IPS-20b (cell line): ENCODE measurements around the gene XBP1.
A peak's percentile ranks its signal among the peaks of the same experiment; 100 is the strongest.
"Not testable (repeated sequence)": the region's sequence is repeated elsewhere in the genome, so short reads cannot be mapped to it uniquely, and the experiment has no call there.

Experiments used
- H3K27ac ChIP-seq: one replicate; pipeline ENCODE4 v1.5.1; 2013; ENCODE audit warnings: low read length
- H3K27me3 ChIP-seq: 2 replicates; pipeline ENCODE4 v1.6.1; 2013; ENCODE audit warnings: mild to moderate bottlenecking, low read length, inconsistent platforms; ENCODE audit not compliant: insufficient read depth
- H3K36me3 ChIP-seq: 2 replicates; pipeline ENCODE4 v1.6.1; 2013; ENCODE audit warnings: low read depth, mild to moderate bottlenecking, inconsistent platforms, low read length, moderate library complexity; ENCODE audit not compliant: insufficient read depth
- H3K4me1 ChIP-seq: 2 replicates; pipeline ENCODE4 v1.6.1; 2013; ENCODE audit warnings: mild to moderate bottlenecking, control low read depth, inconsistent platforms, low read length, moderate library complexity; ENCODE audit not compliant: insufficient read depth
- H3K4me3 ChIP-seq: 2 replicates; pipeline ENCODE4 v1.5.1; 2013; ENCODE audit warnings: mild to moderate bottlenecking, low read length, inconsistent platforms
- H3K9ac ChIP-seq: 2 replicates; pipeline ENCODE4 v1.6.1; 2013; ENCODE audit warnings: low read depth, mild to moderate bottlenecking, inconsistent platforms, low read length, moderate library complexity
- H3K9me3 ChIP-seq: 2 replicates; pipeline ENCODE4 v1.6.1; 2013; ENCODE audit warnings: mild to moderate bottlenecking, low read depth, low read length, inconsistent platforms; ENCODE audit not compliant: insufficient read depth

The XBP1 gene

GRCh38 chr22:28800308-28801041 is at the start of gene XBP1:
XBP1 (minus strand) TSS chr22:28800569.
- H3K4me1 ChIP-seq = peaks cover 6% of the 10 kb centered on the region; the same call in 1 of the 2 replicates

GRCh38 chr22:28846994-28847393 is 46.6 kb upstream of the XBP1 start:
- H3K27me3 ChIP-seq = no peaks in the 10 kb centered on the region
- H3K36me3 ChIP-seq = no peaks in the 10 kb centered on the region
- no peaks in the 10 kb centered on the region for H3K4me1 ChIP-seq
- H3K9me3 ChIP-seq = no peaks in the 10 kb centered on the region; the same call in 1 of the 2 replicates
- no peak overlapping the region for H3K9ac ChIP-seq
- H3K4me3 ChIP-seq = no peak overlapping the region
- H3K27ac ChIP-seq = no peak overlapping the region

More at GRCh38 chr22:28800308-28801041, at the start of gene XBP1:
- Histone ChIP-seq H3K36me3 (peaks cover 34% of the 10 kb centered on the region), H3K27ac (peak within 1 kb of the TSS; percentile 59), H3K9ac (peak within 1 kb of the TSS; percentile 94), H3K27me3 (no peaks in the 10 kb centered on the region), H3K4me3 (peak within 1 kb of the TSS; percentile 89), H3K9me3 (no peaks in the 10 kb centered on the region)

- H3K9ac ChIP-seq, H3K9me3 ChIP-seq, H3K27ac ChIP-seq, H3K36me3 ChIP-seq, H3K4me1 ChIP-seq, H3K4me3 ChIP-seq, H3K27me3 ChIP-seq: not testable (repeated sequence)
Observed at GRCh38 chr22:28844277-28844676, 43.9 kb upstream of the XBP1 start.

GRCh38 chr22:28843633-28844032 is 43.3 kb upstream of the XBP1 start:
- H3K4me1 ChIP-seq = no peaks in the 10 kb centered on the region
- H3K9me3 ChIP-seq = no peaks in the 10 kb centered on the region; the same call in 1 of the 2 replicates
- no peak overlapping the region for H3K4me3 ChIP-seq
- no peaks in the 10 kb centered on the region for H3K36me3 ChIP-seq
- H3K27me3 ChIP-seq = no peaks in the 10 kb centered on the region
- H3K27ac ChIP-seq = no peak overlapping the region
- no peak overlapping the region for H3K9ac ChIP-seq

GRCh38 chr22:28841111-28841510 is 40.7 kb upstream of the XBP1 start:
- Histone ChIP-seq H3K36me3 (no peaks in the 10 kb centered on the region), H3K27ac (no peak overlapping the region), H3K9me3 (no peaks in the 10 kb centered on the region), H3K4me1 (no peaks in the 10 kb centered on the region), H3K4me3 (no peak overlapping the region), H3K9ac (no peak overlapping the region), H3K27me3 (no peaks in the 10 kb centered on the region)

- no peaks in the 10 kb centered on the region for H3K9me3 ChIP-seq
- no peaks in the 10 kb centered on the region for H3K4me1 ChIP-seq
- H3K4me3 ChIP-seq = no peak overlapping the region
- H3K9ac ChIP-seq = no peak overlapping the region
- H3K27me3 ChIP-seq = no peaks in the 10 kb centered on the region
- H3K27ac ChIP-seq = no peak overlapping the region
- H3K36me3 ChIP-seq = no peaks in the 10 kb centered on the region
Observed at GRCh38 chr22:28838971-28839370, 38.6 kb upstream of the XBP1 start.

GRCh38 chr22:28837640-28838039 is 37.3 kb upstream of the XBP1 start:
- H3K27me3 ChIP-seq = no peaks in the 10 kb centered on the region
- H3K27ac ChIP-seq = no peak overlapping the region
- no peaks in the 10 kb centered on the region for H3K4me1 ChIP-seq
- H3K4me3 ChIP-seq = no peak overlapping the region
- H3K9ac ChIP-seq = no peak overlapping the region
- H3K9me3 ChIP-seq = no peaks in the 10 kb centered on the region
- no peaks in the 10 kb centered on the region for H3K36me3 ChIP-seq

- no peak overlapping the region for H3K9ac ChIP-seq
- H3K4me3 ChIP-seq = no peak overlapping the region
- H3K4me1 ChIP-seq = no peaks in the 10 kb centered on the region
- H3K27me3 ChIP-seq = no peaks in the 10 kb centered on the region
- no peak overlapping the region for H3K27ac ChIP-seq
- H3K9me3 ChIP-seq = no peaks in the 10 kb centered on the region
- H3K36me3 ChIP-seq = no peaks in the 10 kb centered on the region
Observed at GRCh38 chr22:28835630-28836189, 35.3 kb upstream of the XBP1 start.

GRCh38 chr22:28833276-28833923 is 33.0 kb upstream of the XBP1 start:
- H3K4me1 ChIP-seq = no peaks in the 10 kb centered on the region
- H3K27ac ChIP-seq = no peak overlapping the region
- H3K4me3 ChIP-seq = no peak overlapping the region
- H3K36me3 ChIP-seq = no peaks in the 10 kb centered on the region
- H3K9ac ChIP-seq = no peak overlapping the region
- H3K27me3 ChIP-seq = no peaks in the 10 kb centered on the region
- no peaks in the 10 kb centered on the region for H3K9me3 ChIP-seq

GRCh38 chr22:28832731-28833130 is 32.4 kb upstream of the XBP1 start:
- no peak overlapping the region for H3K27ac ChIP-seq
- no peaks in the 10 kb centered on the region for H3K4me1 ChIP-seq
- H3K9me3 ChIP-seq = no peaks in the 10 kb centered on the region
- no peak overlapping the region for H3K9ac ChIP-seq
- no peaks in the 10 kb centered on the region for H3K27me3 ChIP-seq
- no peaks in the 10 kb centered on the region for H3K36me3 ChIP-seq
- no peak overlapping the region for H3K4me3 ChIP-seq

GRCh38 chr22:28831140-28832072 is 31.0 kb upstream of the XBP1 start:
- no peaks in the 10 kb centered on the region for H3K27me3 ChIP-seq
- no peaks in the 10 kb centered on the region for H3K4me1 ChIP-seq
- no peaks in the 10 kb centered on the region for H3K36me3 ChIP-seq
- no peak overlapping the region for H3K4me3 ChIP-seq
- H3K9me3 ChIP-seq = no peaks in the 10 kb centered on the region
- H3K27ac ChIP-seq = no peak overlapping the region
- no peak overlapping the region for H3K9ac ChIP-seq
